HG02973 (cell line): ENCODE data around the gene ACO2.
"Not testable (repeated sequence)": the region's sequence is repeated elsewhere in the genome, so short reads cannot be mapped to it uniquely, and the experiment has no call there.

Experiments used
- ATAC-seq: cut with Tn5 transposase; IDR thresholded peaks from one replicate; pipeline ENCODE4 v1.9.1; 2021; ENCODE audit warnings: moderate library complexity; ENCODE audit not compliant: unreplicated experiment

Gene ACO2

DNA sequence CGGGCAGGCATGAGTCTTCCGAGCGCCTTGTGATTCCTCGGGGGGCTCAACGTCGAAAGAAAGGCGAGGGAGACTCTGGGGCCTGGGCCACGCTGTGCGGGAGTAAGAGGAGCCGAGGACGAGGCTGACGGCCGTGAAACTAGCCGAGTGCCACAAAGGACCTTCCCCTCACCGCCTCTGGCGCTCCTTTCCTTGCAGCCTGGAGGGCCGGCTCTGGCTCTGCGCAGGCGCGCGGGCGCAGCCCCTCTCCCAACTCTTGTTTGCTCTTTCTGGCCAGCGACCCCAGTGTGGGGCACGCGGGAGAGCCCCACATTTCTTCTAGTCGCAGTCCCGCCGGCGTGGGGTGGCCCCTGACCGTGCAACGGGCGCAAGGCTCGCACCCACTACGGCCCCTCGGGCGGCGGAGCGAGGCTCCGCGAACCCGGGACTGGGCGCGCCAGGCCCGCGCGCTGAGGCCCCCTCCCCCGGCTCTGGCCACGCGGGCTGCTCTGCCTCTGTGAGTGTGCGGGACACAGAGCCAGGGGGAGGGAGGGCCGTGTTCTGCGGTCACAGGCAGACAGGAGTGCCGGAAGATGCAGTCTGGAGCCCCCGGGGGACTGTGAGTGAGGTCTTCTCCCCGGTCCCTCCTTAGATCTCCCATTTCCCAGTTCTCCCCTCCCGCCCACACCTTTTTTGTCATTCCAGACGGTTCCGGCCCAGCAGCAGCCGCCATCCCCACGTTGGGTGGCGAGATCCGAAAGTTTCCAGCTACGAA lies 21.3 kb upstream of the ACO2 start:
- ATAC-seq, result no peak

DNA sequence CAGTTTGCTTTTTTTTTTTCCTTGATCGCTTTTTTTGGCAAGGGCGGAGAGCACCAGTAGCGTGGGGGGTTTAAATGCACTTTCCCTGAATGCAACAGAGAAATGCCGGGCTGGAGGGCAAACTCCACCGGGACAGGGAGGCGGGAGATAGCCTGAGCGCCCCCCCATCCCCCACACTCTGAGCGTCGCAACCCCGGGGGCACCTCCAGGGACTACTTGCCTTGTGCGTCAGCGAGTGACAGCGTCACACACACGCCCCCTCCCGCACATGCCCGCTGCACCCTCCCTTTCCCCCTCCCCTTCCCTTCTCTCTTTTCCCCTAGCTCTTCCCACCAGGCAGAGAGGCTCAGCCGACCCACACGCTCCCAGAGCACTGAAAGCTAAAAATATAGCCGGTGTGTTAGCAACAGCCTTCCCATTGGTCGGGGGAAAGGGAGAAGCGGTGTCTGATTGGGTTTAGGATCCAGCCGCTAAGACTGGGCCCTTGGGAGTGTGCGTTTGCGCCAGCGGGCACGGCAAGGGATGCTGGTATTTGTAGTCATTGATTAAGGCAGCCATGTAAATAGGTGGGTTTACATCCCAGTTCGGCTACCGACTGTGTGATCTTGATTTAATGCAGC lies 20.6 kb upstream of the ACO2 start:
- peak; percentile 41 for ATAC-seq

DNA sequence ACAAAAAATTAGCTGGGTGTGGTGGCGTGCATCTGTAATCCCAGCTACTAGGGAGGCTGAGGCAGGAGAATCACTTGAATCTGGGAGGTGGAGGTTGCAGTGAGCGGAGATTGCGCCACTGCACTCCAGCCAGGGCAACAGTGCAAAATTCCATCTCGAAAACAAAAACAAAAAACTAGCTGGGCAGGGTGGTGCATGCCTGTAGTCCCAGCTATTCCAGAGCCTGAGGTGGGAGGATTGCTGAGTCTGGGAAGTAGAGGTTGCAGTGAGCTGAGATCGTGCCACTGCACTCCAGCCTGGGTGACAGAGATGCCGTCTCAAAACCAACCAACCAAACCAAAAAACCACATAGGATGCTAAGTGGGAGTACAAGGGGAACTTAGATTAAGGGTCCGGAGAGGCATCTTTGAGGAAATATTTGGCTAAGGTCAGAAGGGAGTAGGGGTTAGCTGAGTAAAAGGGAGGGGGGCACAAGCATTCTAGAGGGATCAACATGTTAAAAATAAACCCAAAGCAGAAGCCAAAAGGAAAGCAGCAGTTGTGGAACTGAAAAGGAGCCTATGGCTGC lies 10.7 kb upstream of the ACO2 start:
- no peak for ATAC-seq

DNA sequence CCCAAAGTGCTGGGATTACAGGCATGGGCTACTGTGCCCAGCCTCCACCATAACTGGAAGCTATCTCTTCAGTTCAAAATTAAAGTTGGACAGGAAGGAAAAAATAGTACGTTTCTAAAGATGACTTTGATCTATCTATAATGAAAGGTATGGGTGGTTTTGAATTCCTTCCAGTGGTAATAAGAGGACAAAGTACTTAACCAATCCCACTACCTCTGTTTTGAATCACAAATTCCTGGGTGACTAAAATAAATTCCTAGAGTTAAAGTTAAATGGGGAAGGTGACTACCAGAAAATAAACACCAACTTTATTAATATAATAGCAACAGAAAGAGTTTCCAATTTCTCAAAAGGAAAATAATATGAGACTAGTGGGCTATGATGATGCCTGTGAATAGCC lies 9.5 kb upstream of the ACO2 start:
- ATAC-seq, result no peak

DNA sequence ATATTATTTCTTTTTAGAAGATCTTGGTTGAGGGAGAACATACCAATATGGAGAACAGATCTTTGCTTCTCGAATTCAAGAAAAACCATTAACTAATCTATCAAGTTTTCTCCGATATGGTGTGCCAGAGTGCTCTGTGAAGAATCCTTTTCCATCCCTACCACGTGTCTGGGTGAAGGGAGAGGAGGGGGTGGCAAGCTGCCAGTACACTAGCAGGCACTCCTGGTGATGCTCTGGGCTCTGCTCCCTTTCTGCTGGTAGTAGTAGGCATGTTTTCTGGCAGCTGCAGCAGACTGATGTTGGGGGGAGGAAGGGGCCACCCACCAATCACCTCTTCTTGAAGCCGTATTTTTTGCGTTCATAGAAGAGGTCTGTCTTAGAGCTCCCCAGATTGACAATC lies 8.8 kb upstream of the ACO2 start:
- ATAC-seq, result not testable (repeated sequence)

DNA sequence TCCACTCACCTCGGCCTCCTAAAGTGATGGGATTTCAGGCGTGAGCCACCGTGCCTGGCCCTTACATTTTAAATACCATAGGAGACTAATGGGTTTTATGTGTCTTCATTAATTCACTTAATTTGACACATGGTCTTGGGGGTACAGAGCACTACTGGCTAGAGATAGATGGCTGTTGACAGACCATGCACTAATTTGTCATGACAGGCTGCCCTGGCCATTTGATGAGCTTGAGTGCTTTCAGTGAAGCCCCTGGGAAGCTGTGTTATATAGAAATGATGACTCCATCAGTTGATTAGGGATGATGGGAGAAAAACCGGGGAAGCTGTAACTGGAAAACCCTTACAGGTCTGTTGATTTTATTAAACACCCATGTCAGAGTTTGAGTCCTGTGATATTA lies 7.0 kb upstream of the ACO2 start:
- no peak for ATAC-seq

DNA sequence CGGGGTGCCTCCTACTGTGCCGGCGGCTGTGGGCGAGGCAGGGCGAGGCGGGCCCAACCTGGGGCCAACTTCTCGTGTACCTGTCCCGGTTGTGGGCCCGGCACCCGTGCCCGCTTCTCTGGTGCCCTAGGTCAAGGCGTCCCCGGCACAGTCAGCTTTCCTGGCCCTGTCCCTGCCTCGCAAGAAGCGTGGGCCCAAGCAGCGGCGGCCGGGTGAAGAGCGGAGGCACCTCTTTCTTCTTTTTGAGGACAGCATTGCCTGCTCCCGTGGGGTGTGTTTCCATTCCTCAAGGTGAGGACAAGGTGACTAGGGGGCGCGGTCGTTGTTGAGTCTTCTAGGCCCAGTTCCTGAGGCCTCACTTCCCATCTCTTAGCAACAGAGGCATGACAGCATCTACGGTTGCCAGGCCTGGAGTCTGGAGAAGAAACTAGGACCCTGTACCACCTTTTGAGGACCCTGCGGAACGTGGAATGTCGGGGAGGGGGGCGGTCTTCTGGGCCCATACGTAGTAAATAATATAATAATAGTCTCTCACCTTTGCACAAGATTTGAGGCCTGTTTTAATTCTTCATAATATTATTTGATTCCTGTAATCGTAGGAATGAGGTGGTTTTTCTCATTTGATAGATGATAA lies 418 bp downstream of the ACO2 start:
- ATAC-seq, result peak; percentile 2

DNA sequence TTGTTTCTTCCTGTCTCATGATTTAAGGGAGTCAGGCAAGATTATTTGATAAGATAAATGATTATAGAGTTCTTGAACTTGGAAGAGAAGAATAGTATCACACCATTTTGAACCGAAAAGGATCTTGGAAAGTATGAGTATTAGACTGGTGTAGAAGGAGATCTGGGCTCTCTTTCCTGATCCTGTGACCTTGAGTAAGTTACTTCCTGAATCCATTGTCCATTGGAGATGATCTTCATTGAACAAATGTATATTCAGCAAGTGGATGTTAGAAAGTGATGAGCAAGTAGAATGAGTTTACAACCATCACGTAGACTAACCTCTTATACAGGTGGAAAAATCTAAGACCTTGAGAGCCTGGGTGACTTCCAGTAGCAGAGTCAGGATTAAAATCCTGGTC lies 2.0 kb downstream of the ACO2 start:
- no peak for ATAC-seq

DNA sequence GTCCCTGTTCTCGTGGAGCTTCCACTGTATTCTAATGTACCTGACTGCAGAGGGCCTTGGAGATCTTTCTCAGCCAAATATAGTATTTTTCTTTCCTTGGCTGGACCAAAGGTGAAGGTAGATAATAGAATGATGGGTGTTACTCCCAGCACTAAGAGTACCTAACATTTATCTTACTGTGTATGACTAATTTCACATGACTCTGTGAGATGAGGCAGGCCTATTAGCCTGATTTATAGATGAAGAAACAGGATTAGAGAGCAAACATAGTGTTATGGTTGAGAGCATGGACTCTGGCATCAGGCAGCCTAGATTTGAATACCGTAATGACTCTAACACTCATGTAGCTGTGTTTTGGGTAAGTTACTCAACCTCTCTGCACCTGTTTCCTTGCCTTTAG lies 2.7 kb downstream of the ACO2 start:
- no peak for ATAC-seq

DNA sequence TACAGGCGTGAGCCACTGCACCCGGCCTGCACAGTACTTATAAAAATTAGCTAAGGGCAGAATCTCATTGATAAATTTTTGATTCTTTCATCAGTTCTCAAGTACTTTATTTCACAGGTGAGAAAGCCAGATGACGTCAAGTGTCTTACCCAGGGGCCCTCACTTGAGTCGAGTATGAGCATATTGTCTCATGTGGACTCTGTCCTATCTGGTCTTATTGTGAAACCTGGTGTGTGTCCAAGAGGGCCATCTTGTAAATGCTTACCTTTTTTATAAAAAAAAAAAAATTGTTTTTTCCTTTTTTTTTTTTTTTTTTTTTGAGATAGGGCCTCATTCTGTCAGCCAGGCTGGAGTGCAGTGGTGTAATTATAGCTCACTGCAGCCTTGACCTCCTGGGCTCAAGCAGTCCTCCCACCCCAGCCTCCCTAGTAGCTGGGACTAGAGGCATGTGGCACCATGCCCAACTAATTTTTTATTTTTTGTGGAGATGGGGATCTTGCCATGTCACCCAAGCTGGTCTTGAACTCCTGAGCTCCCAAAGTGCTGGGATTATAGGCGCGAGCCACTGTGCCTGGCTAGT lies 6.0 kb downstream of the ACO2 start:
- ATAC-seq, result no peak

DNA sequence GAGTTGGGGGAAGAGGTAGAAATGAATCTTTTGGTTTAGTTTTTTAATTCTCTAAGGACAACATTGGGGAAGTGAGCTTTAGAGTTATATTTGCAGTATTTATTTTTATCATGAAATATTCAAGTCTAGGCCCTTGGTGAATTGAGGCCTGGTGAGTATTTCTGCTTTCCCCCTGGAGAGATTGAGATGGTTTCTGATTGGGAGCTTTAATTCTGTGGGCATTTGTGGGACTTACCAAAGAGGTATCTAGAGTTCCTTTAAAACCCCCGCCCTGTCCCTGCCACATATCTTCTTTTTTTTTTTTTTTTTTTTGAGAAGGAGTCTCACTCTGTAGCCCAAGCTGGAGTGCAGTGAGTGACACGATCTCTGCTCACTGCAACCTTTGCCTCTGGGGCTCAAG lies 9.6 kb downstream of the ACO2 start:
- ATAC-seq, result no peak

DNA sequence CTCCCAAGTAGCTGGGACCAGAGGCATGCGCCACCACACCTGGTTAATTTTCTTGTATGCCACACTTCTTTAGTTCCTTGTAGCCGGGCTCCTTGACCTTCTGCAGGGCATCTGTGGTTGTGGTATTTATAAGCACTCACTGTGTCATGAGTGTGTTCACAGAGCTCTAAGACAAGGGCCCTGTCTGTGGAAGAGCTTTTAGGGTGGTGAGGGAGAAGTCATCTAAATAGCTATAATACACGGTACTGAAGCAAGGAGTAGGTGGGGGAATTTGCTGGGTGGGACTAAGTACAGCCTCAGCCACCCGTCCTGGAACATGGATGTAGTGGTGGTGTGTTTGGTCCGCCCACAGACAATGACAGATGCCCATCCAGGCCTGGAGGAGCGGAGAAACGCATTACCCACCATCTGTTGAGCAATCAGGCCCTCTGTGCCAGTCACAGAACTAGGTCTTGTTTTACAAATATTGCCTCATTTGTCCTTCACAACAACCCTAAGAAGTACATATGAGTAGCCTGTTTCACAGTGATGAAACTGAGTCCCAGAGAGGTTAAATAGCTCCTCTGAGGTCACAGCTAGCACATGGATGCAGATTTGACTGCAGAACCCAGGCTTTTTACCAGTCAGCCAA lies 10.1 kb downstream of the ACO2 start:
- no peak for ATAC-seq

DNA sequence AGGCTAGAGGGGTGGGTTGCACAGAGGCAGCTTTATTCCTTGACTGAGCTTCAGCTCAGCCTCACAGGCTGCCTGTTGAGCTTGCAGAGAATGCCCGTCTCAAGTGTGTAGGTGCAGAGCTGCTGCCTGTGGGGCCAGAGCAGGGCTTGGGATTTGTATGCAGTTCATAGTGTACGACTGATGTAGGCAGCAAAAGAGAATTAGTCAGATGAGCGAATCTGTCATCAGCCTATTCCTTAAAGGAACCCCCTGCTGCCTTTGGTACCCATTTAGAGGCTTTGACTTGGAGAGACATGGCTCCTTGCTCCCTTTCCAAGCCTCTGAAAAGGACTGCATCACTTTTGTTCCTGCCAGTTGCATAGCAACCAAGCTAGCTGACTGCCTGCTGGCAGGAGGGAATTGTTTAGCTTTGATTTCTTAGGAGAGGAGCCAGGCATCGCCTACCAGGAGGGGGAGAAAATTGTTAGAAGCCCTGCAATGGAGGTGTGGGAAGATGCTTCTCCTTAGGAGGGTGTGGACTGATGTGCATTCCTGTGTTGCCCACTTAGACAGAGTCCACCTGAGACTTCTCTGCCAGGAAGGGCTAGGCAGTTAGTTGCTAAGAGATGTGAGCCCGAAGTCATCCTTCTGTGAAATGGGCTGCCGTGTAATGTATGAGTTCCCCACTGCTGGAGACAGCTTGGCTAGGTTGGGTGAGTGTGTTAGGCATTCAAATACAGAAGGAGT lies 10.9 kb downstream of the ACO2 start:
- no peak for ATAC-seq

DNA sequence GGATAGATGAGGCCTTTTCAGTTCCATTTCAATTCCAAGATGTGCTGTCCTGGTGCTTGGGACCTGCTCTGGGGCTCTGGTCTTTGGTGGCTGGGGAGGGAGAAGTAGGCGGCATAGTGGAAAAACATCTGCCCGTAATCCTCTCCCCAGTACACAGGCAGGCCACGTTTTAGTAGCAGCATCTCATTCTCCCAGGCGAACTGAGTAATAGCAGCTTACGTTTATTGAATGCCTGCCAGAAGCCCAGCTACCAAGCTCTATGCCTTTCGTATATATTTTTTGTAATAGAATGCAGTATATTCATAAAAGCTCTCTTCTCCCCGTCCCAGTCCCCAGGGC lies 11.4 kb downstream of the ACO2 start:
- ATAC-seq, result no peak

DNA sequence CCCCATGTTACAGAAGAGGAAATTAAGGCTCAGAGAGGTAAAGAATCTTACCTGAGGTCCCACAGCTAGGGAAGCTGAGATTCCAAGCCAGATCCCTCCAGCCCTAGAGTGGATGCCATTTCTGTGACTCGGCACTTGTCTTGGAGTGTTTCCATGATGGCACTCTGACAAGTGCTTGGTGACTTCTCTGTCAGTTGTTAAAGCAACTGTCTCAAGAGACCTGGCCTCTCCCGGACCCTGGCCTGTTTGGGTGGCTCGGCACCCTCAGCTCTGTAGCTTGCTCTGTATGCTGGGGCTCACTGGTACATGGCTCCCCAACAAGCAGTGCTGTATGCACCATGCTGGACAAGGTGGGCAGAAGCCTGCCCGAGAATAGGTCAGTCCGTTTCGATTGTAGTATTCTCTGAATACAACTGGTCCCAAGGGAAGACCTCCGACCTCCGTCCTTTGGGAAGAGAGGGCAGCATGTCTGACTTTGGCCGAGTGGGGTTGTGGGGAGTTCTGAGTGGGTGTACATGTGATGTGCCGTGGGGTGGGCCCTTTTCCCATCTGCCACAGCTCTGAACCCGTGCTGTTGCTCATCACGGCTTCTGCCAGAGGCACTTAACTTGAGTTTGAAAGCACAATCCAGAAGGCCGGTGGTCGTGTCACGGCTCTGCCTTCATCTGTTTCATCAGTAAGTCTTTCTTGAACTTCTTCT lies 12.4 kb downstream of the ACO2 start:
- no peak for ATAC-seq

DNA sequence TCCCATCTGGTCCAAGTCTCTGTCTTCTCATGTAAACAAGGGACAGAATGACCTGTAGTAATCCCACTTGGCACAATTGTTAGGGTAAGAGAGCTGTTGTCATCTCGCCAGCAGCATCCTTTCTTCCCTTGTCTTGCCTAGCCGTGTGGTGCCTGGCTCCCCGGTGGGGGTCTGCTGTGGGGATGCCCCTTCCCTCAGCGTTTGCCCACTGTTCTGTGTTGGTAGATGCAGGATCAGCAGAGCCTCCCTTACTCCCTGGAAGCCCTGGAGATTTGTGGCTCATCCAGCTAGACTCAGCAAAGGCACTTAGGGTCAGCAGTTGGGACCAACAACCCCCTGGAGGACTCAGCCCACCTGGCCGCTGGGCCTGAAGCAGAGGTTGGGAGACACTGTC lies 13.0 kb downstream of the ACO2 start:
- no peak for ATAC-seq

DNA sequence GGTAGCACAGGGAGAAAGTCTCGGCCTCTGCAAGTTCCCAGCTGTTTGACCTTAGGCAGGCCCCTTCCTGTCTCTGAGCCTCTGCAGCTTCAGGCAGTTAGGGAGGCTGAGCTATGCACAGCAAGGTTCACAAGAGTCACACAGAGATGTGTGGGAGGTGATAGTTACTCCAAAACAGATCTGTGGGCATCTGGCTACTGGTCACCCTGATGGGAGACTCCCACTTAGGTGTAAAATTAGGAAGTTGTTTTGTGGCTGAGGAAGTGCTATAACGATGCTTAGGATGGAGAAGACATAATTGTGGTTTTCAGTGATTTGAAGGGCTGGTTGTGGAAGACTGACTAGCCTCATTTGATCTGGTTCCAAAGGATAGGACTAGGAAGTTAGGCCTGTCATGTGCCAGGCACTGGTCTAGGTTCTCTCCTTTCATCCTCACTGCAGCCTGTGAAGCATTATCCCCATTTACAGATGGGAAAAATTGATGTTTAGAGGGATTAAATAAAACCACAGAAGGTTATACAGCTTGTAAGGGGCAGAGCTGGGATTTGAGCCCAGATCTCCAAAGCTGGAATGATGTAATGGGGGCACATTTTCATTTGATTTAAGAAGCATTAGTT lies 13.5 kb downstream of the ACO2 start:
- no peak for ATAC-seq

DNA sequence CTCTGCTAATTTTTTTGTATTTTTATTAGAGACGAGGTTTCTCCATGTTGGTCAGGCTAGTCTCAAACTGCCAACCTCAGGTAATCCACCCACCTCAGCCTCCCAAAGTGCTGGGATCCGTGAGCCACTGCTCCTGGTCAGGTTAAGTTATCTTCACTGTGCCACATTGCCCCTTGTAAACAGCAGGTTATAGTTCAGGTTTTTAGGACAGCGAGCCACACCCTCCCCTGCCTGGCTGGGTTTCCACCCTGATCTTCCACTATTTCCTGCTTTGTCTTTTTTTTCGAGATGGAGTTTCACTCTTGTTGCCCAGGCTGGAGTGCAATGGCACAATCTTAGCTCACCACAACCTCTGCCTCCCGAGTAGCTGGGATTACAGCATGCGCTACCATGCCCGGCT lies 16.1 kb downstream of the ACO2 start:
- no peak for ATAC-seq

DNA sequence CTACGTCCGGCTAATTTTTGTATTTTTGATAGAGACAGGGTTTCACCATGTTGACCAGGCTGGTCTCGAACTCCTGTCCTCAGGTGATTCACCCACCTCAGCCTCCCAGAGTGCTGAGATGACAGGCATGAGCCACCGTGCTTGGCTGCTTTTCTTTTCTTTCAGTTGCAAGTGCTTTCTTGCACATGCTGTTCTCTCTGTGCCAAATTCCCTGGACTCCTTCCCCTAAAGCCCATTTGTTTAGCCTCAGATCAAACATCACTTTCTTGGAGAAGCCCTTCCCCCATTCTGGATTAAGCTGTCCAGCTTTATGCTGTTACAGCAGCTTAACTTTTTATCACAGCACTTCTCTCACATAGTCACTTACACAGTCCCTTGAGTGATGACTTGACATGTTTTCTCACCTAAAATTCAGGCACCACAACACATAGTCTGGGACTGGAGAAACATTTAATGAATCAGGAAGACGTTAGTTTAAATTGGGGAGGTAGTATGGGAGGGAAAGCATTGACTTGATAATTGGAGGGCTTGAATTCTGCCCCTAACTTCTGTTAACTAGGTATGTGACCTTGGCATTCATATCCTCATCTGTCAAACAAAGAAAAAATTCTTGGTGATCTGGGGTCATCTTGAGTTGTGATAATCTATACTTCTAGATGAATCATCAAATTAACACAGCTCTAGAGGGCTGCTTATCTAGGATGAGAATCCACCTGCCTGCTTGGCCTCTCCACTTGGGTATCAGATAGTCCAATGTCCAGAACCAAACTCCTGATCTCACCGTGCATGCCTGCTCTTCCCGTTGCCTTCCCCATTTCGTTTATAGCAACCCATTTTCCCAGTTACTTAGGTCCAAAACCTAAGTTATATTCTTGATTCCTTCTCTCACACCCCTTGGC lies 18.4 kb downstream of the ACO2 start:
- ATAC-seq, result no peak
